ENCODE results near the gene NEU4. TPM values are rescaled to one million over a fixed set of nuclear protein-coding genes. Genes with fewer than 3 reads are reported as not detected.

Gene NEU4
- total and polyA plus RNA-seq, 2 of the 4 experiments (the other 2 are of a cell fraction) = not detected

- Histone ChIP-seq H3K36me3 (ENCODE audit: control insufficient read depth, insufficient read depth, low read length) (no peaks in the 10 kb centered on the region), H2BK120ac (ENCODE audit: low read depth, low read length) (no peak overlapping the region), H3K4ac (ENCODE audit: low read depth, low read length) (no peak overlapping the region), H3K4me2 (ENCODE audit: low read depth, low read length) (no peak overlapping the region), H2BK5ac (ENCODE audit: low read depth, low read length, poor library complexity, severe bottlenecking) (no peak overlapping the region), H3K4me1 (ENCODE audit: control insufficient read depth, insufficient read depth, low read length) (peaks cover 3% of the 10 kb centered on the region), H2AK9ac (replicated peaks; ENCODE audit: low read depth, low read length, poor library complexity) (peak overlapping the region; percentile 42), H3K9me3 (ENCODE audit: control insufficient read depth, insufficient read depth, low read length) (no peaks in the 10 kb centered on the region), H2BK20ac (ENCODE audit: low read depth, low read length) (no peak overlapping the region), H3K27me3 (ENCODE audit: control insufficient read depth, insufficient read depth, low read length) (peaks cover 2% of the 10 kb centered on the region; the same call in 1 of the 2 replicates), H3K9ac (ENCODE audit: low read depth, low read length) (no peak overlapping the region), H3K18ac (ENCODE audit: low read depth, low read length) (no peak overlapping the region), H4K8ac (ENCODE audit: low read depth in 2 of 2, low read length in 2 of 2) (no peak overlapping the region), H2BK15ac (ENCODE audit: low read depth, low read length) (no peak overlapping the region), H2AK5ac (ENCODE audit: low read depth, low read length) (no peak overlapping the region), H3K27ac (ENCODE audit: insufficient read depth, low read length) (no peak overlapping the region), H4K91ac (ENCODE audit: insufficient read depth, low read depth, low read length) (no peak overlapping the region), H3K79me1 (ENCODE audit: low read depth in 1 of 2, low read length in 2 of 2) (no peaks in the 10 kb centered on the region), H4K5ac (ENCODE audit: low read depth, low read length) (no peak overlapping the region), H3K56ac (ENCODE audit: extremely low read depth, insufficient read depth, low read length) (no peak overlapping the region), H3K4me3 (ENCODE audit: insufficient read depth, low read depth, low read length) (no peak overlapping the region), H2AFZ (replicated peaks; ENCODE audit: low read length, poor library complexity) (peak overlapping the region; percentile 69), H3K14ac (replicated peaks; ENCODE audit: low read depth, low read length) (no peak overlapping the region), H4K20me1 (ENCODE audit: insufficient read depth, low read length) (no peaks in the 10 kb centered on the region), H3K9me1 (ENCODE audit: insufficient read depth, low read length) (no peaks in the 10 kb centered on the region), H3K23ac (ENCODE audit: low read depth, low read length) (no peak overlapping the region)
- WGBS, 2 experiments (ENCODE audit: extremely low coverage in 2 of 2, insufficient read length in 1 of 2) = 77% methylated on average over 6 of the region's 21 CpGs; no CpG with 5 or more reads in 1 of the 2 experiments
- DNase-seq = no peak
- no peak for ATAC-seq (ENCODE audit: low read depth)
- CTCF ChIA-PET = no interaction called here
- in situ Hi-C loops (cut with MboI; ENCODE audit: low sequenced_read_pairs) (no loop called here), dilution Hi-C loops (cut with HindIII; ENCODE audit: low sequenced_read_pairs, unreplicated experiment) (no loop called here), intact Hi-C loops (cut with micrococcal nuclease) (no loop called here)
- POLR2A ChIA-PET (ENCODE audit: unreplicated experiment) = no interaction called here
- BruUV-seq (replicated peaks) = no TSS peak
- TF ChIP-seq, protein P1, sequence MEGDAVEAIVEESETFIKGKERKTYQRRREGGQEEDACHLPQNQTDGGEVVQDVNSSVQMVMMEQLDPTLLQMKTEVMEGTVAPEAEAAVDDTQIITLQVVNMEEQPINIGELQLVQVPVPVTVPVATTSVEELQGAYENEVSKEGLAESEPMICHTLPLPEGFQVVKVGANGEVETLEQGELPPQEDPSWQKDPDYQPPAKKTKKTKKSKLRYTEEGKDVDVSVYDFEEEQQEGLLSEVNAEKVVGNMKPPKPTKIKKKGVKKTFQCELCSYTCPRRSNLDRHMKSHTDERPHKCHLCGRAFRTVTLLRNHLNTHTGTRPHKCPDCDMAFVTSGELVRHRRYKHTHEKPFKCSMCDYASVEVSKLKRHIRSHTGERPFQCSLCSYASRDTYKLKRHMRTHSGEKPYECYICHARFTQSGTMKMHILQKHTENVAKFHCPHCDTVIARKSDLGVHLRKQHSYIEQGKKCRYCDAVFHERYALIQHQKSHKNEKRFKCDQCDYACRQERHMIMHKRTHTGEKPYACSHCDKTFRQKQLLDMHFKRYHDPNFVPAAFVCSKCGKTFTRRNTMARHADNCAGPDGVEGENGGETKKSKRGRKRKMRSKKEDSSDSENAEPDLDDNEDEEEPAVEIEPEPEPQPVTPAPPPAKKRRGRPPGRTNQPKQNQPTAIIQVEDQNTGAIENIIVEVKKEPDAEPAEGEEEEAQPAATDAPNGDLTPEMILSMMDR (conservative IDR thresholded peaks at IDR 0.05; ENCODE audit: low read depth, low read length) = no peak
- TF ChIP-seq MAZ (IDR thresholded peaks at IDR 0.05; ENCODE audit: borderline replicate concordance, low read depth, low read length) (no peak), RFX5 (IDR thresholded peaks at IDR 0.05; ENCODE audit: low read depth, low read length) (no peak), ELK1 (IDR thresholded peaks at IDR 0.05; ENCODE audit: borderline replicate concordance, low read depth, low read length) (no peak), FOS (IDR thresholded peaks at IDR 0.05; ENCODE audit: low read depth, low read length) (no peak), SMC3 (IDR thresholded peaks at IDR 0.05; ENCODE audit: low read depth, low read length) (no peak), MAFK (IDR thresholded peaks at IDR 0.05; ENCODE audit: low read depth, low read length) (no peak), CHD1 (IDR thresholded peaks at IDR 0.05; ENCODE audit: low read depth, low read length) (no peak), BHLHE40 (IDR thresholded peaks at IDR 0.05; ENCODE audit: low read depth, low read length) (no peak), MXI1 (IDR thresholded peaks at IDR 0.05; ENCODE audit: borderline replicate concordance, low read depth, low read length) (no peak), POLR2A (IDR thresholded peaks at IDR 0.05; ENCODE audit: low read depth, low read length) (no peak), RCOR1 (IDR thresholded peaks at IDR 0.05; ENCODE audit: insufficient replicate concordance, low read length) (no peak), NFE2L2 (IDR thresholded peaks at IDR 0.05; ENCODE audit: low read depth, low read length) (no peak), CEBPB (IDR thresholded peaks at IDR 0.05; ENCODE audit: low read depth, low read length) (no peak)
- TF ChIP-seq, protein P2, sequence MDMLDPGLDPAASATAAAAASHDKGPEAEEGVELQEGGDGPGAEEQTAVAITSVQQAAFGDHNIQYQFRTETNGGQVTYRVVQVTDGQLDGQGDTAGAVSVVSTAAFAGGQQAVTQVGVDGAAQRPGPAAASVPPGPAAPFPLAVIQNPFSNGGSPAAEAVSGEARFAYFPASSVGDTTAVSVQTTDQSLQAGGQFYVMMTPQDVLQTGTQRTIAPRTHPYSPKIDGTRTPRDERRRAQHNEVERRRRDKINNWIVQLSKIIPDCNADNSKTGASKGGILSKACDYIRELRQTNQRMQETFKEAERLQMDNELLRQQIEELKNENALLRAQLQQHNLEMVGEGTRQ (IDR thresholded peaks at IDR 0.05; ENCODE audit: low read depth, low read length) = no peak
These were observed 45.6 kb downstream of the NEU4 start for GRCh38 chr2:241854342-241855244.
